RWPE1 (cell line): Measurements from ENCODE around the gene ZNF471.
A peak's percentile ranks its signal among the peaks of the same experiment; 100 is the strongest.

Source experiments
- CTCF ChIA-PET: fragments of 350-600 bp; sonication (Branson Sonifier 250); formaldehyde crosslinking; extraction: SDS; loops from one replicate; lab custom pipeline; 2021; lab: Yijun Ruan, JAX
- POLR2A ChIA-PET: fragments of 400-600 bp; formaldehyde crosslinking; extraction: SDS; loops from one replicate; lab custom pipeline; 2020; ENCODE audit warnings: antibody characterized with exemption; ENCODE audit not compliant: low non-redundant PET; lab: Yijun Ruan, JAX
- DNase-seq: peaks from one replicate; pipeline ENCODE4 v3.0.0; 2012; ENCODE audit warnings: low spot score
- H3K27ac ChIP-seq: fragments of 450-650 bp; 2 replicates; pipeline ENCODE4 v1.5.1; 2017
- CTCF ChIP-seq: fragments of 450-650 bp; conservative IDR thresholded peaks from 2 replicates; pipeline ENCODE4 v1.5.1; 2017; ENCODE audit warnings: low read depth, mild to moderate bottlenecking

The ZNF471 gene

GRCh38 chr19:56567274-56568120 lies 59.8 kb downstream of the ZNF471 start, which contains the start of gene ZNF470:
TSS of gene ZNF470 (plus strand) at chr19:56567468. CDS start at chr19:56570312, 2,844 bp downstream.
- DNase-seq, result peak; percentile 83
- peak within 1 kb of the TSS; percentile 76 for H3K27ac ChIP-seq
- POLR2A ChIA-PET, result no interaction called here
- CTCF ChIA-PET, result no interaction called here
- no peak for TF ChIP-seq CTCF

GRCh38 chr19:56572589-56572988 lies 64.9 kb downstream of the ZNF471 start:
- no peak overlapping the region for H3K27ac ChIP-seq
- TF ChIP-seq CTCF, result no peak
- ChIA-PET POLR2A (no interaction called here), CTCF (interaction anchor here (0.6 kb wide), 1 partner anchor 964 kb away, joined by 4 read pairs; no protein-coding TSS in a partner anchor)
- no peak for DNase-seq

- CTCF ChIA-PET, result no interaction called here
- POLR2A ChIA-PET, result no interaction called here
- DNase-seq, result no peak
- no peak overlapping the region for H3K27ac ChIP-seq
- TF ChIP-seq CTCF, result no peak
These were observed 66.3 kb downstream of the ZNF471 start for GRCh38 chr19:56573914-56574313.

GRCh38 chr19:56577719-56578602 lies 70.3 kb downstream of the ZNF471 start:
- no peak for DNase-seq
- TF ChIP-seq CTCF, result no peak
- ChIA-PET CTCF (no interaction called here), POLR2A (no interaction called here)
- H3K27ac ChIP-seq, result no peak overlapping the region
